GM19395 (cell line): ENCODE results near the gene SYT14.
"Not testable (repeated sequence)": the region's sequence is repeated elsewhere in the genome, so short reads cannot be mapped to it uniquely, and the experiment has no call there.

Experiments used
- ATAC-seq: cut with Tn5 transposase; IDR thresholded peaks from one replicate; pipeline ENCODE4 v1.9.1; 2021; ENCODE audit warnings: mild to moderate bottlenecking, moderate library complexity; ENCODE audit not compliant: unreplicated experiment

SYT14 gene

DNA sequence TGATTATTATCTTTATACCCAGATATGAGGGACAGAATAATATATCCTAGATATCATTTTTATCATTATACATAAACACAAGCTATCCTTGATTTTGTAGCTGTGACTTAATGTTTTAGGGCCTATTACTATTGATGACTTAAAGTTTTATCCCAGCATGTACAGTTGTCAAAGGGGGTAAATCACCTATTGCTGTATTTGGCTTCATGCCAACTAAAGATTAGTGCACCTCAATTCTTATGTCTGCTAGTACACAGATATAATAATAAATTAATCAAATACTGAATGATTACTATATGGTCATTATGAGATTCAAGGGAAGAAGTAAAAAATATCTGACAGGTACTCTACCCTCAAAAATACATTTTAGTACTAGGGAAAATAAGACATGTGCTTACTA, 84.0 kb downstream of the SYT14 start:
- ATAC-seq, result no peak

DNA sequence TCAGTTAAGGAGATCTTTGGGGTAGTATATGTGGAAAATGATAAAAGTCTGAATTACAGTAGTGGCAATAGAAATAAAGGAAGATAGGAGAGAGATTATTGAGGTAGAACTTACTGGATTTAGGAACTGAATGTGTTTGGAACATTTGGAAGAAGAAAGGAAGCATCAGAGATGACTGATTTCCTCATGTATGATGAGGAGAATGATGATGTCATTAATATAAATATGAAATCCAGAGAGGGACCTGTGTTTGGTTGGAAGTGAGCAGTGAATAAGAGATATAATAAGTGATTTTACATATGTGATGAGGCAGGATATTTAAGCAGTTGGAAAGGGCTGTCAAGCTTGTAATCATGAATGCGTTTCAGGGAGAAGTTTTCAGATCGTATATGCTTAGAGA, 86.3 kb downstream of the SYT14 start:
- no peak for ATAC-seq

DNA sequence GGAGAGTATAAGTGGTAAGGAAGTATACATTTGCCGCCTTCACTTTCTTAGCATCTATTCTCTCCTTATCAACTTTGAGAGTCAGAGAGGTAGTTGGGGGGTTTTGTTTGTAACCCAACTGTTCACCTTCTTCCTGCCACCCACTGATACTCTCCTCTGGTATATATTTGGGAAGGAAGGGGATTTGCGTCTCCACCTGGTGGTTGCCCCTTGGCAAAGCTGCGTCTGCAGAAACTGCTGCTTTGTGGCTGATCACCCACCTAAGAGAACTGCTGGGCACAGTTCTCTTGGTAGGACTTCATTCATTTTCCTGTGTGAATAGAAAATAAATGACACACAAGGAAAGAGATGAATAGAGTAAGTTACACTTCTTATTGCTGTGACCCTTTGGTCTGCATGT, 87.0 kb downstream of the SYT14 start:
- no peak for ATAC-seq

DNA sequence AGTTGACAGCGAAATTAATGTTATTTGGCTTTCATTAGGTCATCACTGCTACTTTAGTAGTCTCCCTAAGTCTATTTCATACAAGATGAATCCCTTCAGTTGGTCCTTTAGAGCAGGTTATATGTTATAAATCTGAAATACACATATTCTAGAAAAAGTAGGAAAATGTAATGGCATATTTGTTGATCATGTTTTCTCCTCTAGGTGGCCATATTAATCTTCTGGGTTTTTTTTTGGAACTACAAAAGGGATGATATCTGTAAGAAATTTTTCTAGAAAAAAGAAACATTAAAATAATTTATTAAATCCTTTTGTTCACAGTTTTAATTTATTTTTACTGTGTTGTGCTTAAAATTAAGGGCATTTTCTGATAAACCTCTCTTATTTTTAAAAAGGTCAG, 87.9 kb downstream of the SYT14 start:
- ATAC-seq, result no peak

DNA sequence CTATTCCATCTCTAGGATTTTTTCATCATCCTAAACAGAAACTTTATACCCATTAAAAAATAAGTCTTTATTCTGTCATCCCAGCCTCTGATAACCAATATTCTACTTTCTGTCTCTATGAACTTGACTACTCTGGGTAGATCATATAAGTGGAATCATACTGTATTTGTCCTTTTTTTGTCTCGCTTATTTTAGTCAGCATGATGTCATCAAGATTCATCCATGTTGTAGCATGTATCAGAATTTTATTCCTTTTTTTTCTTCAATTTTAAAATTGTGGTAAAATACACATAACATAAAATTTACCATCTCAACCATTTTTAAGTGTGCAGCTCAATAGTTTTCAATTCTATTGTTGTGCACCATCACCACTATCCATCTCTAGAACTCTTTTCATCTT, 90.0 kb downstream of the SYT14 start:
- ATAC-seq, result no peak

DNA sequence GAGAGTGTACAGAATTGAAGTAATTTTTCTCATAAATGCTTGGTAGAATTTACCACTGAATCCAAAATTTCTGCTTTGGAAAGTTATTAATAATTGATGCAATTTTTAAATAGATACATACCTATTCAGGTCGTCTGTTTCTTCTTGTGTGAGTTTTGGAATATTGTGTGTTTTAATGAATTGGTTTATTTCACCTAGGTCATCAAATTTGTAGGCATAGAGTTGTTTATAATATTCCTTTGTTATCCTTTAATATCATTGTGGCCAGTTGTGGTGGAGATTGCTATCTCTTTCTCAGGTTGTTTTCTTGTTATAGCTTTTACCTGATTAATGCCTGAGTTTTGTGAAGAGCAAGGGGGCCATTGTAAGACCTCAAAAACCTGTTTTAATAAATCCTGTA, 93.5 kb downstream of the SYT14 start:
- ATAC-seq, result no peak

DNA sequence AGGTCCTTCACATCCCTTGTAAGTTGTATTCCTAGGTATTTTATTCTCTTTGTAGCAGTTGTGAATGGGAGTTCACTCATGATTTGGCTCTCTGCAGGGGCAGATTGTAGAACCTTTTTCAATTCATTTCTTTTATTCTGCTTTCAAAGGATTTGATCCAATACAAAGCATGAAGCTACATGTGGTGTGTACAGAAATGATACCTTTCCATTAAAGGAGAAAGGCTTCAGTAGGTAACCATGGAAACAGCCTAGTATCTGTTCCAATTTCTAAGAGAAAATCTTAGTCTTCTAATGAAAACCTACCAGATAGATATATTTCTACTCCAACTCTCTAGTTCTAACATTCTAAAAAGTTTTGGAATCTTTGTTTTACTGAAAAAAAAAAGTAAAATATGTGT, 105.0 kb downstream of the SYT14 start:
- ATAC-seq, result no peak

DNA sequence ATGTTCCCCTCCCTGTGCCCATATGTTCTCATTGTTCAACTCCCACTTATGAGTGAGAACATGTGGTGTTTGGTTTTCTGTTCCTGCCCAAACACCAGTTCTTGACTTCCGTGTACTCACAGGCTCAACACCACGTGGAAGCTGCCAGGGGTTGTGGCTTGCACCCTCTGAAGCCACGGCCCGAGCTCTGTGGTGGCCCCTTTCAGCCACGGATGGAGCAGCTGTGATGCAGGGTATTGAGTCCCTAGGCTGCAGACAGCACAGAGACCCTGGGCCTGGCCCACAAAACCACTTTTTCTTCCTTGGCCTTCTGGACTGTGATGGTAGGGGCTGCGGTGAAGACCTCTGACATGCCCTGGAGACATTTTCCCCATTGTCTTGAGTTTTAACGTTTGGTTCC, 111.6 kb downstream of the SYT14 start:
- no peak for ATAC-seq

DNA sequence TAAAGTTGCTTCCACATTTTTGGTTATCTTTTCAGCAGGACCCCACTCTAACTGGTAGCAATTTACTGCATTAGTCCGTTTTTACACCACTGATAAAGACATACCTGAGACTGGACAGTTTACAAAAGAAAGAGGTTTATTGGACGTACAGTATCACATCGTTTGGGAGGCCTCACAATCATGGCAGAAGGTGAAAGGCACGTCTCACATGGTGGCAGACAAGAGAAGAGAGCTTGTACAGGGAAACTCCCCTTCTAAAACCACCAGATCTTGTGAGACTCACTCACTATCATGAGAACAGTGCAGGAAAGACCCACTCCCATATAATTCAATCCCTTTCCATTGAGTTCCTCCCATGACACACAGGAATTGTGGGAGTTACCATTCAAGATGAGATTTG, 112.5 kb downstream of the SYT14 start:
- ATAC-seq, result not testable (repeated sequence)

DNA sequence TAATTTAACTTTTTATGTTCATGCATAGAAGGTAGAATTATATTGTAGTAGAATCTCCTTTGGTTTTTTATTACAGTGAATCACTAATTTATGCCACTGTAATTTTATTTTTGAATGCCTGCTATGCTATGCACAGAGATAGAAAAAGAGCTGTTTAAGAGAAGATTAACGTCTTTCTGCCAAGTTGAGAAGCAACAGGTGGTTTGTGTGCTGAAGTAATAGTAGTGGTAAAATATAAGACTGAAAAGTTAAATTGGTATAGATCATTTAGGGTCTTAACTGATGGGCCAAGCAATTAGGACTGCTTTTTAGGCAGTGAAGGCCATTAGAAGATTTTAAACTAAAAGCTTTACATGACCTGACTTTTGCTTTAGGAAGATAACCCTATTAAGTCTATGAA, 115.1 kb downstream of the SYT14 start:
- no peak for ATAC-seq

DNA sequence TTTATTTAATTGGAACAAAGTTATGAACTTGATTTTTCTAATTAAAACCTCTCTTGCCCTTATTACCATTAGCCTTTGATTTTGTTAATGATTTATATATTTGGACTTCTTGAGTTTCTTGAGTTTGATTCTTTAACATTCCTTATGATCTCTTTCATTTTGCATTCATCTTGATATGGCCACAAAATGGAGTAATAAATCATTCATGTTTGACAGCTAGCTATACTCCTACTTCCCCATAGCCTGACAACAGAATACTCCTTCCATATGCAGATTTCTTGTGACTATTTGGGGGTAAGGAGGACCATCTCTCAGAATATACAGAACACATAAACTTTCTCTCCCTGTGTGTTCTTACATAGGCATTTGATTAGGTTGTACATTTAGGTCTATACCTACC, 119.6 kb downstream of the SYT14 start:
- ATAC-seq, result no peak

DNA sequence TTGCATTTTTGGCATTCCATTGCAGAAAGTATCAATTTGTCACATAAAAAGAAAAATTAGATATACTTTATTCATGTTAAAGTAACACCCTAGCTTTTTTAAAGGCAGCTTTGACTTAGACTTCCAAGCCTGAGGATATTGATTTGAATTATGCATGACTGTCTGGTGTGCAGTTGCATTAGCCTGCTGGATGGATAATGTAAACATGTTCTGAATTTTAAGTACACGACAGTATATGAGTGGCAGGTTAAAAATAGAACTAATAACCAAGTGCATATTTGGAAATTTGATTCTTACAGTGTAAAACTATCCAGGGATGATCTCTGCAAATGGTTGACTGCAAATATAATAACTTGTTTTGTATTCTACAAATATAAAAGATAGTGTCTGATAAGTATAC, 124.0 kb downstream of the SYT14 start:
- no peak for ATAC-seq

DNA sequence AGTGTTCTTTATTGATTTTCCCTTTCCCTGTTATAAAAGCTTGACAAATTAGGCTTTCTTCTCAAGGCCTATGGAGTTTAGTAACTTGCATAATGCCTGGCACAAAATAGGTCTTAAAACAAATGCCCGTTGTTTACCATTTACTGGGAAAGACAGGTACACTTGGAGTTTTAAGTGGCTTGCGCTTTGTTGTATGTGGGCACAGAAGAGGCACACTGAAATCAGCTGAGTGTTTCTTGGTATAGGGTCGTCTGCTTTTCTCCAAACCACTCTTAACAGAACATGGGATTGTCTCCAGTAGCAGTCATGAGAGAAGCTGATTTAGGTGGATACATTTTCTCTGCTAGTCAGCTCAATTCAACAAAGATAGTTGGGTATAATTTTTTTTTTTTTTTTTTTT, 132.5 kb downstream of the SYT14 start:
- ATAC-seq, result no peak

DNA sequence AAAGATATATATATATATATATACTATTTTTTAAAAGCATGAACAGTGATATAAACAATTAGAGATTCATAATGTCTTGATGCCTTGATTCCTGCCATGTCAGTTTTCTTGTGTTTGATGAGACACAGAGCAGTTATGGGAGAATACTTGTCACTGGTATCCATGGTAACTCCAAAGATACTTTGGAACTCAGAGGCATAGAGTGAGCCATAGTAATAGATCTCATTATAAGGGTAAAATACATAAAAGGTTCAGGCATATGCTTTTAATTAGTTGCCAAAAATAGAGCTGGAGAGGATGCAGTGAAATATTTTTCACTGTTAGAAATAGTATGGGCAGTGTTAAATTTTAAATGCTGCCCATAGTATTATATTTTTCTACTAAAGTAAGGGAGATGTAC, 134.1 kb downstream of the SYT14 start:
- no peak for ATAC-seq

DNA sequence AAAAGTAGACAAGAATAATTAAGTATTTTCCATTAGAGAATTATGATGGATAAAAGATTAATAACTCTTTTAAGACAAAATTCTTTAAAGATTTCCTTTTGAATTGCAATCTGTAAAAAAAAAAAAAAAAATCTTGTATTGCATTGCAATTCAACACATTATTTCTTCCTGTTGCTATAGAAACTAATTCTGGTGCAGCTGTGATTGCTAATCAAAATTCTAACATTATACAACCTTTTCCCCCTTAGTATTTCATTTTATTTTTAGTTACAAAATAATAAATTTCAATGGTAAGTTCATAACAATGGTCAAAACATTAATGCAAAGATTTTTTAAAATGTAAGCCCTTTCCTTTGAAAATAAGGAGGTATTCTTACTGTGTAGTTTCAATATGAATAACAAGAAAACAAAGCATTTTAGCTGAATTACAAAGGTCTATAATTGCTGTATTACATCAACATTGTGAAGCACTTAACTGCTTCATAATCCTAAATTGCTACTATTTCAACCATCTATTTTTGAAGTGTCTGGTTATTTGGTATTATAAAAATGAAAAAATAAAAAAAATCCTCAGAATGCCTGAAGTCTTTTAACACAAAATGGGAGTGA, 135.0 kb downstream of the SYT14 start:
- ATAC-seq, result no peak

DNA sequence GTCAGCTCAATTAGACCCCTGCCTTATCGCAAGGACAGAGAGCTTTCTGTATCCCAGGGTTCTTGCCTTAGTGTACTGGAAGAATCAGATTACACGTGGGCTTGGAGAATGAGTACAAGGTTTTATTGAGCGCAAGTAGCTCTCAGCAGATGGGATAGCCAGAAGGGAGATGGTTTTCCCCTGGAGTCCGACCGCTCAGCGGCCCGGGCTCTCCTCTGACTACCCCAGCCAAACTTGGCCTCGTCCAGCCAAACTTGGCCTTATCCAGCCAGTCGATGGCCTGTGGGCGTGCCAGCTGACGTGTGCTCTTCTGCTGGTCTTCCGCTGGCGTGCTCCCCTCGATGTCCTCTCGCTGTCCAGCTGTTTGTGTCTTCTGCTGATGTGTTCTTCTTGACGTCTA, 136.9 kb downstream of the SYT14 start:
- ATAC-seq, result no peak

DNA sequence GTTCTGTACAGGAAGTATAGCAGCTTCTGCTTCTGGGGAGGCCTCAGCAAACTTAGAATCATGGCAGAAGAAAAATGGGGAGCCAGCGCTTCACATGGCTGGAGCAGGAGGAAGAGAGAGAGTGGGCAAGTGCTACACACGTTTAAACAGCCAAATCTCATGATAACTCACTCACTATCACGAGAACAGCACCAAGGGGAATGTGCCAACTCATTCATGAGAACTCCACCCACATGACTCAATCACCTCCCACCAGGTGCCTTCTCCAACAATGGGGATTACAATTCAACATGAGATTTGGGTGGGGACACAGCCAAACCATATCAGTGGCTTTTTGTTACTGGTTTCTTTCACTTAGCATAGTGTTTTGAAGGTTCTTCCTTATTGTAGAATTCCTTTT, 138.6 kb downstream of the SYT14 start:
- ATAC-seq, result no peak

DNA sequence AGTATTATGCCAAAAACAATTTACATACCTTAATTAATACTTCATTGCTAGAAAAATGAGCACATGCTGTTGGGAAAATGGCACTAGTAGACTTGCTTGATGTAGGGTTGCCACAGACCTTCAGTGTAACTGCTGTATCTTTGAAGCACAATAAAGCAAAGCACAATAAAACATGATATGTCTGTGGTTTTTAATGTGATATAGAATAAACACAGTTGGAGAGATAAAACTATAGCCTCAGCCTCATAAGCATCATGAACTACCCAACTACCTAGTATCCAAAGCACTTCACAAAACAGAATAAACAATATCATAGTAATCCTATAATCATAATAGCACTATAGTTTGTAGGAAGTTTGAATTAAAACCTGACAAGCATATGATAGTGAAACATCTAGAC, 143.5 kb downstream of the SYT14 start:
- no peak for ATAC-seq

DNA sequence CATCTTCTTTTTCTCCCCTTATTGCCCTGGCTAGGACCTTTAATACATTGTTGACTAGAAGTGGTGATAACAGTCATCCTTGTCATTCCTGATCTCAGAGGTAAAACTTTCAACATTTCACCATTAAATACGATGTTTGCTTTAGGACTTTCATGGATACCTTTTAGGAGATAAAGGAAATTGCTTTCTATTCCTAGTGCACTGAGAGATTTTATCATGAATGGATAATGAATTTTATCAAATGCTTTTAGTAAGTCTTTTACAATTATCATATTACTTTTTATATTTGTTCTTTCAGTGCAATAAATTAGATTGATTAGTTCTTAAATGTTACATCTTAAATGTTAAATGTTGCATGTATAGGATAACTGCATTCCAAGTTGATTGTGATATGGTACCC, 147.3 kb downstream of the SYT14 start:
- no peak for ATAC-seq

DNA sequence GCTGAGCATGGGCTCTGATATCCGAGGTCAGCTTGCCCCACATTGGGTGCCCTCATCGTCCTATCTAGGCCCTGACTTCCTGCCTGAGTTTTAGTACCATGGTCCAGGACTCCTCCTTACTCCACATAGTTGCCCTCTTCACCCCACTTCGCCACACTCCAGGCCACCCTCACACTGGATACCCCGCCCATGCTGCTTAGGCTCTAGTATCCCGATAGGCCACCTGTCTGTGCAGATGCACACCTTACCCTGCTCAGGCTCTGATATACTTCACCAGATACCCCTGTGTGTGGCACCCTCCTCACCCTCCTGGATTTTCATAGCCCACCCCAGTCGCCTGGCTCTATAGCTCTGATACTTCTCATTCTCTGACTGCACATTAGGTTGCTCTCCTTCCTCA, 149.0 kb downstream of the SYT14 start:
- no peak for ATAC-seq

DNA sequence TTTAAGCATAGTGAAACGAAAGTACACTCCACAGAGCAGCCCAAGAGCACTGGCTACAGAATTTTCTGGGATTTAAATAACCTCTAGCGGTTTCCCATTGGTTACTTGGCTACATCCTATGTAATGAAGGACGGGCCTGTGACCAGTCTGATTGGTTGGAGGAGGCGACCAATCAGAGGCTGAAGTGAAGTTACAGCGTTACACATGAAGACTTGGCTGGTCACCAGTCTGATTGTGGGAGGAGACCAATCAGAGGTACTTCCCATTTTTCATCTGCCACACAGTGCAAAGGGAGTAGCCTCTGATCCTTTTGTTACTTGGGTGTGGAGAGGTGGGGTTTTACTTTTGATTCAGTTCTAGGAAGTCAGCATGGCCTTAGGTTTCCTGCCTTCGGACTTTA, 151.8 kb downstream of the SYT14 start:
- no peak for ATAC-seq

DNA sequence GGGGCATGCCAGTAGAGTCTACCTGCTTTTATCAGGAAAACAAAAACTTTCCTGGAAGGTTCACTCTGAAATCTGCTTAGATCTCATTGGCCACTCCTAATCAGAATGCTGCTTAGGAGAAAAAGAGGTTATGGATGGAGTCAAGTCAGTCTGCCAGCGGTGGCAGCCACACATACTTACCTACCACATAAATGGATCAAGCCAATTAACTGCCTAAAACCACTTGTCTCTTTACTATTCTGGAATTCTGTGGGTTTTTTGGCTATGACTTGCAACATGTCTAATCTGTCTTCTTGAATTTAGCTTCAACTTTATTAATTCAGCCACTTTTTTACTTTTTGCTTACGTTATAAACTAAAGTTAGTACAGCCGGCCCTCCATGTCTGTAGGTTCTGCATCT, 154.3 kb downstream of the SYT14 start:
- ATAC-seq, result no peak

DNA sequence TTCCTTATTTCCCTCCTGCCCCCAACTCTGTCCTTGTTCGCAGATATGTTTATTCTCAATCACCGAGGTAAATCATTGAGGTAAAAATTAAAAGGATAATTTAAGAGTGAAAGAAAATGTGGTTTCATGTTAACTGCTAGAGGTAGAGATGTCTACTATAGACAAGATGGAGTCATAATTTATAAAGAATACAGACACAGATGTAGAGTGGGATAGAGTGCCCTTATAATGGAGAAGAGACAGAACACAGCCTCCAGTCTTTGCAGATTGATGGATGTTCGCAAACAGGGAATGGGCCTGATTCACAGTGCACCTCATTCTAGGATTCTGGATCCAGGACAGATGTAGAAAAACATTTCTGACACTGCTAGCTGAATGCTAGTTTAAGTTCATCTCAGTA, 155.4 kb downstream of the SYT14 start:
- no peak for ATAC-seq

DNA sequence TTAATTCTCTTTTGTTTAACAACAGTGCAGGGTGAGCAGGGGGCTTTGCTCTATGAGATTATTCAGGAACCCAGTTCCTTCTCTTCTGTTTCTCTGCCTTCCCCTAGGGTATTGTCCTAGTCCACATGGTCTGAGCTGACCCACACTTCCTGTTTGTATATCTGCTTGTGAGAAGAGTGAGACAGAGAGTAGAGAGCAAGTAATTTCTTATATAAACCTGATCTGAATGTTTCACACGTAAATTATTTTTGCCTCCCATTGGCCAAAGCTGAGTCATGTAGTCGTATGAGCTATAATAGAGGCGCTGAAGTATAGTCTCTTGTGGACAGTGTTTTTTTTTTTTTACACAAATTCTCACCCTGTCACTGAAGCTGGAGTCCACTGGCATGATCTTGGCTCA, 160.3 kb downstream of the SYT14 start:
- ATAC-seq, result no peak
